Stomach smooth muscle (tissue), 2 donors: ENCODE results near the gene JAGN1.
A peak's percentile ranks its signal among the peaks of the same experiment; 100 is the strongest.
"Not testable (repeated sequence)": the region's sequence is repeated elsewhere in the genome, so short reads cannot be mapped to it uniquely, and the experiment has no call there.

ENCODE experiments used
- H3K27ac ChIP-seq: one replicate; pipeline ENCODE4 v1.7.0; 2013; ENCODE audit warnings: mild to moderate bottlenecking, low read length, inconsistent platforms
- H3K27me3 ChIP-seq, 2 donors: one replicate each; pipeline ENCODE4 v1.7.0; 2013; ENCODE audit warnings: low read length in 2 of 2; ENCODE audit not compliant: insufficient read depth in 2 of 2, control insufficient read depth in 1 of 2
- H3K36me3 ChIP-seq, 2 donors: one replicate each; pipeline ENCODE4 v1.7.0; 2013; ENCODE audit warnings: low read length in 2 of 2; ENCODE audit not compliant: control insufficient read depth in 2 of 2, insufficient read depth in 2 of 2
- H3K4me1 ChIP-seq: one replicate; pipeline ENCODE4 v1.7.0; 2013; ENCODE audit warnings: low read length; ENCODE audit not compliant: control insufficient read depth, insufficient read depth
- H3K4me3 ChIP-seq, 2 donors: one replicate each; pipeline ENCODE4 v1.7.0; 2013; ENCODE audit warnings: low read length in 2 of 2
- H3K9ac ChIP-seq, 2 donors: one replicate each; pipeline ENCODE4 v1.7.0; 2013; ENCODE audit warnings: low read length in 2 of 2, mild to moderate bottlenecking in 1 of 2
- H3K9me3 ChIP-seq, 2 donors: one replicate each; pipeline ENCODE4 v1.7.0; 2013; ENCODE audit warnings: low read length in 2 of 2; ENCODE audit not compliant: control insufficient read depth in 2 of 2
- donor health status: healthy.
- donor health status: Pancreatic carcinoma.

The JAGN1 gene

DNA sequence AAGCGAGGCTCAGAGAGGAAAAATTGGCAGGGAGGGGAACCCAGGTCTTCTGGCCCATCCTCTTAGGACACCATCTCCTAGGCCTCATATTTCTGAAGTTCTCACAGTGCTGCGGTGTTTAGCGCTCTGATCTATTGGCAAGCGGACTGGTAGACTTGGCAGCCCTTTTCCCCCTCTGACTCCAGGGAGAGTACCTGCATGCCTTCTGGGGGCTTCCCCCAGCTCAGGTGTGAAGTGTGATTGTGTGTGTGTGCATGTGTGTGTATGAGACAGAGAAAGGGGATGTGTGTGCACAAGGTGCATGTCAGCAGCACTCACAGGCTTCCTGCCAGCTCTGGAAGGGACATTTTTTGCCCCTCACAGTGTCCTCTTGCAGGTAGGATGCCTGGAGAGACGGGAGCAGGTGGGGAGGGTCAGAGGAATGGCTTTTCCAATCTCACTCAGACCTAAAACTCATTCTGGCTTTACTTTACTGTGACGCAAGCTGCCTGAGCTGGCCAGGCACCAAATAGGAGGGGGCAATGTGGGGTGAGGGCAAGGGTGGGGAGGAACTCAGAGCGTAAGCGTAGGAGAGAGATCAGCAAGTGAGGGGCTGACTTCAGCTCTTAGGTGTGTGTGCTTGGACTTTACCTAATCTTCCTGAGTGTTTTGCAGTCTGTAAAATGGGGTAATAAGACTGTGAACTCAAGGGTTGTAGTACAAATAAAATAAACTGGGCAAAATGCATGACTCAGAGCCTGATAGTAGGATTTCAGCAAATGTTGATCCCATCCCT is 8.2 kb downstream of the JAGN1 start:
- no peak overlapping the region for H3K27ac ChIP-seq
- peaks cover 22% of the 10 kb centered on the region for H3K4me1 ChIP-seq
- peak overlapping the region in 1 of 2 donors; percentile 13 for H3K9ac ChIP-seq
- peaks cover 1 to 2% of the 10 kb centered on the region in 2 donors for H3K36me3 ChIP-seq
- H3K9me3 ChIP-seq: no peaks in the 10 kb centered on the region
- no peak overlapping the region for H3K4me3 ChIP-seq
- no peaks in the 10 kb centered on the region for H3K27me3 ChIP-seq

DNA sequence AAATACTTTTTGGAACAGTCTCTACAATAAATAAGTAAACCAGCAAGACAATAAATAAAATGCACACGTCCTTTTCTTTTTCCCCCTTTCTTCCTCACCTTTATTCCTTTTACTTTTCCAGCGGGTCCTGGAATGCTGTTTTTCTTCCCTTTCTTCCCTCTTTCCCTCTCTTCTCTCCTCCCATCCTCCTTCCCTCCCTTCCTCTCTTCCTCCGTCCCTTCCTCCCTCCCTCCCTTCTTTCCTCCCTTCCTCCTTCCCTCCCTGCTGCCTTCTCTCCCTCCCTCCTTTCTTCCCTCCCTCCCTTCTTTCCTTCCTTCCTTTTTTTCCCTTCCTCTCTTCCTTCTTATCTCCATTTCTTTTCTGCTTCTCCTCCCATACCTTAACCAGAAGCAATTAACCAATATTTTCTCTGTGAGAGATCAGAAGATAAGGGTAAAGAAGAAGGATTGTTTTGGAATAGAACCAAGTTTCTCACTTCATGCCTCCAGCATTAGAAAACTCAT is 8.9 kb downstream of the JAGN1 start:
- no peak overlapping the region for H3K9ac ChIP-seq
- H3K4me1 ChIP-seq: peaks cover 22% of the 10 kb centered on the region
- H3K4me3 ChIP-seq: no peak overlapping the region
- no peaks in the 10 kb centered on the region for H3K9me3 ChIP-seq
- no peak overlapping the region for H3K27ac ChIP-seq
- no peaks in the 10 kb centered on the region for H3K27me3 ChIP-seq
- H3K36me3 ChIP-seq: no peaks in the 10 kb centered on the region

DNA sequence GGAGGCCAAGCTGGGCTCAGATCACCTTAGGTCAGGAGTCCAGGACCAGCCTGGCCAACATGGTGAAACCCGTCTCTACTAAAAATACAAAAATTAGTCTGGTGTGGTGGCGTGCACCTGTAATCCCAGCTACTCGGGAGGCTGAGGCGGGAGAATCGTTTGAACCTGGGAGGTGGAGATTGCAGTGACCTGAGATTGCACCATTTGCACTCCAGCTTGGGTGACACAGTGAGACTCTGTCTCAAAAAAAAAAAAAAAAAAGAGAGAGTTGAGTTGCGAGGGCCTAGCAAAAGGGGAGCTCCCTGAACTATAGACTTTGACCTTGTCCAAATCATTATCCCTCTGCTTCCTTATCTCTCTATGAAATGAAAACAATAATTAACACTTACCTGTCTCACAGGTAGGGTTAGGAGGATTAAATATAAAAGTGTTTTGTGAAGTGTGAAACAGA is 10.6 kb downstream of the JAGN1 start:
- not testable (repeated sequence) for H3K27me3 ChIP-seq, H3K27ac ChIP-seq, H3K36me3 ChIP-seq, H3K9ac ChIP-seq, H3K4me3 ChIP-seq, H3K9me3 ChIP-seq
- peaks cover 22% of the 10 kb centered on the region for H3K4me1 ChIP-seq

DNA sequence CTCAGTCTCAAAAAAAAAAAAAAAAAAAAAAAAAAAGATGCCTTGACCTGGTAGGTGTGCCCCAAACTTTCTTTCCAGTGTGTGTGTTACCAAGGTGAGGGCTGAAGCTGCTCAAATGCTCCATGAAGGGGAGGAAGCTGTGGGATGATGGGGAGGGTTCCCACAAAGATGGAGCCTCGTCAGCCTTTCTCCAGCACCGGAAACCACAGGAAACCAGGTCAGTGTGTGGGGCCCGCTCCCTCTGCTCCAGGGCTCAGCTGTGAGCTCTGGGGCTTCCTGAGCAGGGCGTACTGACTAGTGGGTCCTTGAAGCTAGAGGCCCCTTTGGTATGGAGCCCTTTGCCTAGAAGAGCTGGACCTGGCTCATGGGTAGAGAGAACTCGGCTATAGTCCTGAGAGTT is 11.6 kb downstream of the JAGN1 start:
- H3K9me3 ChIP-seq: no peaks in the 10 kb centered on the region
- no peaks in the 10 kb centered on the region for H3K36me3 ChIP-seq
- H3K4me3 ChIP-seq: no peak overlapping the region
- no peaks in the 10 kb centered on the region for H3K27me3 ChIP-seq
- no peak overlapping the region for H3K9ac ChIP-seq
- peaks cover 22% of the 10 kb centered on the region for H3K4me1 ChIP-seq
- no peak overlapping the region for H3K27ac ChIP-seq

DNA sequence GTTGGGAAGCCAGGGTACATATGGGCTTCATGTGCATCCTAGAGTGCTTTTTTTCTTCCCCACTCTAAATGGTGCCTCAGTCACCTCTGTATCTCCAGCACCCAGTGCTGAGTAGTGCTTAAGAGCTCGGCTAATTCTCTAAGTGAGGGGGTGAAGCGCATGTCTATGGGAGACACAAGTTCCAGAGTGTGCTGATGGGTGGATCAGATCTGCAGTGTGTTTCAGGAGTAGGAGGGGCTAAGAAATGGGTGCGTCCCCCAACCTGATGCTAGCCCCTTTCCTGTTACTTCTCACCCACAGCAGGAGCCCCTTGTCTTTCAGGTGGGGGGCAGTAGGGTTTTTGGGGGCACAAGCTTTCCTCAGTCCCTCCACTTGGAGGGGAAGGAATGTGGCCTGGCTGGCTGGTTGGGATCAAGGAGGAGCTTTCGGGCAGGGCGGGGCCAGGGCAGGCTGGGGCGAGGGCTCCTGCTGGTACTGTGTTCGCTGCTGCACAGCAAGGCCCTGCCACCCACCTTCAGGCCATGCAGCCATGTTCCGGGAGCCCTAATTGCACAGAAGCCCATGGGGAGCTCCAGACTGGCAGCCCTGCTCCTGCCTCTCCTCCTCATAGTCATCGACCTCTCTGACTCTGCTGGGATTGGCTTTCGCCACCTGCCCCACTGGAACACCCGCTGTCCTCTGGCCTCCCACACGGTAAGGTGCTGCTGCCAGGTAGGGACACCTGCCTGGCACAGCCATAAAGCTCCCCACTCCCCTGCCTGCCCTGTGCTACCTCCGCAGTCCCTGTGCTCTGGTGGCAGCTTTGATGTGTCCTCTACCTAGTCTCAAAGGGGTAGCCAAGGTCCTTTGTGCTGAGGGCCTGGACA is 12.2 kb downstream of the JAGN1 start, which contains the start of gene IL17RE:
Gene IL17RE, plus strand, starts transcription at position 477 of the 866 bp plus-strand sequence. Its CDS starts 85 bp downstream, at position 562.
- Histone ChIP-seq H3K27me3 (no peaks in the 10 kb centered on the region), H3K9me3 (no peaks in the 10 kb centered on the region), H3K4me3 (peak within 1 kb of the TSS in 1 of 2 donors; percentile 49), H3K4me1 (peaks cover 19% of the 10 kb centered on the region), H3K36me3 (no peaks in the 10 kb centered on the region), H3K27ac (no peak within 1 kb of the TSS), H3K9ac (peak within 1 kb of the TSS in 1 of 2 donors; percentile 29)

DNA sequence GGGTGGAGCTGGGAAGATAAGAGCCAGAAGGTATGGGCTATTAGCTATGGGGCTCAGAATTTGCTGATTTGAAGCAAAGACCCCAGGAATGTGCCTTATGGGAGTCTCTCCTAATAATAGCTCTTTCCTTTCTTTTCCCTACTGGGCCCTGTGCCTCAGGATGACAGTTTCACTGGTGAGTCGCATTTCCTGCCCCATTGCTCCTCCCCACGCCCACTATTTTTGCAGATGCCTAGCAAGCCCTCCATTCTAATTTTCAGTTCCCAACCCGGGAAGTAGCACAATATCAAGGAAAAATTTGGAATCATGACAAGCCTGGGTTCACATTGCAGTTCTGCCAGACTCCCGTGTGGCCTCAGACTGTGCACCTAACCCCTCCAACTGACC is 12.8 kb downstream of the JAGN1 start:
- Histone ChIP-seq H3K4me3 (peak overlapping the region in 1 of 2 donors; percentile 49), H3K9me3 (no peaks in the 10 kb centered on the region), H3K27me3 (no peaks in the 10 kb centered on the region), H3K9ac (peak overlapping the region in 1 of 2 donors; percentile 29), H3K27ac (no peak overlapping the region), H3K36me3 (no peaks in the 10 kb centered on the region), H3K4me1 (peaks cover 13% of the 10 kb centered on the region)

DNA sequence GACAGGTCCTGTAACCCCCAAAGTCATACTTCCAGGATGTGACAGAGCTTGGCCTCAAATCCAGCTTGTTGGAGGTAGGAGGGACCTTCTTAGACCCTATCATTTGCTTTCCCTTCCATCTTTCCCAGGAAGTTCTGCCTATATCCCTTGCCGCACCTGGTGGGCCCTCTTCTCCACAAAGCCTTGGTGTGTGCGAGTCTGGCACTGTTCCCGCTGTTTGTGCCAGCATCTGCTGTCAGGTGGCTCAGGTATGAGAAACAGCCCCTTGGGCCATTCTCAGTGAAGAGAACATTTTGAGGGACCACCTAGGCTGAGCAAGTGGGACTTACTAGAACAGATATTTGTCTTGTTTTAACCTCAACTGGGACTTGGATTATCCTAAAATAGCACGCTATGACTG is 13.5 kb downstream of the JAGN1 start:
- Histone ChIP-seq H3K27ac (no peak overlapping the region), H3K36me3 (peaks cover 0 to 2% of the 10 kb centered on the region in 2 donors), H3K4me3 (no peak overlapping the region), H3K27me3 (no peaks in the 10 kb centered on the region), H3K4me1 (peaks cover 6% of the 10 kb centered on the region), H3K9ac (no peak overlapping the region), H3K9me3 (no peaks in the 10 kb centered on the region)

DNA sequence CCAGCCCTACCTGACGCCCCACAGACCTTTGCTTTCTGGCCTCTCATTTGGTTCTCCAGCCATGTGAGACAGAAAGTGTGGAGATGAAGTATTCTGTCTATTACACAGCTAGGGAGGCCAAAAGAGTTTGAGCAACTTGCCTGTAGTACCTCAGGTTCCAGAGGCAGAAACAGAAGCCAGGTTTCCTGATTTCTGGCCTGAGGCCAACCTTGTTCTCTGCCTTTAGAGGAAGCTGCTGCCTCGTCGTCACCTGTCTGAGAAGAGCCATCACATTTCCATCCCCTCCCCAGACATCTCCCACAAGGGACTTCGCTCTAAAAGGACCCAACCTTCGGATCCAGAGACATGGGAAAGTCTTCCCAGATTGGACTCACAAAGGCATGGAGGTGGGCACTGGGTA is 16.1 kb downstream of the JAGN1 start:
- Histone ChIP-seq H3K27me3 (no peaks in the 10 kb centered on the region), H3K9me3 (no peaks in the 10 kb centered on the region), H3K27ac (no peak overlapping the region), H3K9ac (no peak overlapping the region), H3K4me3 (no peak overlapping the region), H3K36me3 (peaks cover 0 to 2% of the 10 kb centered on the region in 2 donors), H3K4me1 (peaks cover 5% of the 10 kb centered on the region)

DNA sequence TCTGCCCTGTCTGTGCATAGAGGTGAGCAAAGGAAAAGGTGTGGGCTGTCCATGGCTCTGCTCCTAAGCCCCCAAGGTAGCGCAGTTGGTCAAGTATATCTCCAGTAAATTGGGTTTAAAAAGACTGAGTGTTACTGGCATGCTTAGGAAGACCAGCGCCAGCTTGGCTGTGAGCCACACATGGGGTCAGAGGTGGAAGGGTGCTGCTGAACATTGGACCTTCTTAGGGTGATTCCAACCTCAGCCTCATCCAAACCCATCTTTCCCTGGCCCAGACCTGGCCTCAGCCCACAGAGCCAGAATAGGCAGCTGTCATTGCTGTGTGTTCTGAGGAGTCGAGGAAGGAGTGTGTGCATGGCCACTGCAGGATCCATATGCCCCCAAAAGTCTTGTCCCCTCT is 17.9 kb downstream of the JAGN1 start:
- peaks cover 0 to 2% of the 10 kb centered on the region in 2 donors for H3K36me3 ChIP-seq
- no peaks in the 10 kb centered on the region for H3K9me3 ChIP-seq
- H3K9ac ChIP-seq: no peak overlapping the region
- no peaks in the 10 kb centered on the region for H3K27me3 ChIP-seq
- H3K4me1 ChIP-seq: peaks cover 1% of the 10 kb centered on the region
- H3K4me3 ChIP-seq: no peak overlapping the region
- H3K27ac ChIP-seq: no peak overlapping the region

DNA sequence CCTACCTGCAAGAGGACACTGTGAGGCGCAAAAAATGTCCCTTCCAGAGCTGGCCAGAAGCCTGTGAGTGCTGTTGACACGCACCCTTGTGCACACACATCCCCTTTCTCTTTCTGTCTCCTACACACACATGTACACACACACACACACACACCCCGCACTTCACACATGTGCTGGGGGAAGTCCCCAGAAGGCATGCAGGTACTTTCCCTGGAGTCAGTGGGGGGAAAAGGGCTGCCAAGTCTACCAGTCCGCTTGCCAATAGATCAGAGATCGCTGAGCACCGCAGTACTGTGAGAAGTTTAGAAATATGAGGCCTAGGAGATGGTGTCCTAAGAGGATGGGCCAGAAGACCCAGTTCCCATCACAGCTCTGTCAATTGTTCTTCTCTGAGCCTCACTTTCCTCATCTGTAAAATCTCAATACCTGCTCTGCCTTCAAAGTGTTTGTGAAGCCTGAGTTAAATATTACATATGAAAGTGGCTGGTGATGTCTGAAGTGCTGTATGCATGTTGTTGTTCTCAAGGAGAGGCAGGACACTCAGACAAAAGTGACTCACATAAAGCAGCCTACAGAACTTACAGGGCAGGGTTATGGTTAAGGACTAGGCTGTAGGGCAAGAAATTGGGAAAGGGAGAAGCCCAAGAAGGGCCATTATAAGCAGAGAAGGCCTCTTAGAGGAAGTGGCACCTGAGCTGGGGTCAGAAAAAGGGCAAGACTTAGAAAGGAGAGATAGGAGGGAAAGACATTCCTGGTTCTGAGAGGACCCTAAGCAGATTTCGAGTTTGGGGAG is 19.0 kb downstream of the JAGN1 start:
- Histone ChIP-seq H3K9ac (no peak overlapping the region), H3K4me1 (peaks cover 12% of the 10 kb centered on the region), H3K36me3 (peaks cover 0 to 2% of the 10 kb centered on the region in 2 donors), H3K27ac (no peak overlapping the region), H3K9me3 (no peaks in the 10 kb centered on the region), H3K27me3 (no peaks in the 10 kb centered on the region), H3K4me3 (no peak overlapping the region)
